ENCODE data around the gene SNCAIP.
"Not testable (repeated sequence)": the region's sequence is repeated elsewhere in the genome, so short reads cannot be mapped to it uniquely, and the experiment has no call there.

SNCAIP gene

GRCh38 chr5:122465994-122466393 is 154.0 kb downstream of the SNCAIP start:
- no peak for DNase-seq (ENCODE audit: low read depth in 2 of 2)

- no peak for DNase-seq (ENCODE audit: low read depth in 2 of 2)
Measured at GRCh38 chr5:122468351-122469116, 156.5 kb downstream of the SNCAIP start.

- no peak for DNase-seq (ENCODE audit: low read depth in 2 of 2)
Measured at GRCh38 chr5:122469384-122469919, 157.4 kb downstream of the SNCAIP start.

- DNase-seq (ENCODE audit: low read depth in 2 of 2), result no peak
Measured at GRCh38 chr5:122470365-122470764, 158.3 kb downstream of the SNCAIP start.

- DNase-seq (ENCODE audit: low read depth in 2 of 2), result no peak
Measured at GRCh38 chr5:122471031-122471751, 159.2 kb downstream of the SNCAIP start.

GRCh38 chr5:122471752-122472061 is 159.7 kb downstream of the SNCAIP start:
- no peak for DNase-seq (ENCODE audit: low read depth in 2 of 2)

- DNase-seq (ENCODE audit: low read depth in 2 of 2), result no peak
Measured at GRCh38 chr5:122473138-122473843, 161.3 kb downstream of the SNCAIP start.

GRCh38 chr5:122473941-122474340 is 161.9 kb downstream of the SNCAIP start:
- DNase-seq (ENCODE audit: low read depth in 2 of 2), result no peak

GRCh38 chr5:122478741-122479442 is 166.9 kb downstream of the SNCAIP start:
- DNase-seq (ENCODE audit: low read depth in 2 of 2), result no peak

- no peak for DNase-seq (ENCODE audit: low read depth in 2 of 2)
Measured at GRCh38 chr5:122480146-122480545, 168.1 kb downstream of the SNCAIP start.

GRCh38 chr5:122484103-122484502 is 172.1 kb downstream of the SNCAIP start:
- no peak for DNase-seq (ENCODE audit: low read depth in 2 of 2)

GRCh38 chr5:122485226-122485625 is 173.2 kb downstream of the SNCAIP start:
- DNase-seq (ENCODE audit: low read depth in 2 of 2), result no peak

GRCh38 chr5:122486616-122487015 is 174.6 kb downstream of the SNCAIP start:
- not testable (repeated sequence) for DNase-seq (ENCODE audit: low read depth in 2 of 2)

GRCh38 chr5:122490718-122491117 is 178.7 kb downstream of the SNCAIP start:
- no peak for DNase-seq (ENCODE audit: low read depth in 2 of 2)

GRCh38 chr5:122492675-122493074 is 180.6 kb downstream of the SNCAIP start:
- no peak for DNase-seq (ENCODE audit: low read depth in 2 of 2)

GRCh38 chr5:122493091-122494021 is 181.3 kb downstream of the SNCAIP start:
- DNase-seq (ENCODE audit: low read depth in 2 of 2), result no peak

GRCh38 chr5:122494109-122494508 is 182.1 kb downstream of the SNCAIP start:
- no peak for DNase-seq (ENCODE audit: low read depth in 2 of 2)

- no peak for DNase-seq (ENCODE audit: low read depth in 2 of 2)
Measured at GRCh38 chr5:122498163-122498562, 186.1 kb downstream of the SNCAIP start.

GRCh38 chr5:122499585-122499984 is 187.5 kb downstream of the SNCAIP start:
- DNase-seq (ENCODE audit: low read depth in 2 of 2), result no peak

- DNase-seq (ENCODE audit: low read depth in 2 of 2), result no peak
Measured at GRCh38 chr5:122500245-122501088, 188.4 kb downstream of the SNCAIP start.

Measured in activated CD8-positive, alpha-beta memory T cell treated with anti-CD3 and anti-CD28 coated beads for 4 hours (primary cell).